ACC112 (cell line): ENCODE measurements around the gene HIVEP3.
A peak's percentile ranks its signal among the peaks of the same experiment; 100 is the strongest.
"Not testable (repeated sequence)": the region's sequence is repeated elsewhere in the genome, so short reads cannot be mapped to it uniquely, and the experiment has no call there.

Experiments used
- H2AFZ ChIP-seq: fragments of 200-600 bp; sonication (generic); one replicate; pipeline ENCODE4 v1.6.0; 2017; ENCODE audit warnings: antibody characterized with exemption, low read length; ENCODE audit not compliant: unreplicated experiment
- H3K27ac ChIP-seq: fragments of 200-600 bp; sonication (generic); 2 replicates; pipeline ENCODE4 v1.5.1; 2014; ENCODE audit warnings: low read depth, mild to moderate bottlenecking, antibody characterized with exemption, low read length, moderate library complexity
- H3K27me3 ChIP-seq: fragments of 200-600 bp; sonication (generic); 2 replicates; pipeline ENCODE4 v1.6.1; 2014; ENCODE audit warnings: mild to moderate bottlenecking, antibody characterized with exemption, low read length, moderate library complexity, mixed read lengths; ENCODE audit not compliant: insufficient read depth
- H3K36me3 ChIP-seq: fragments of 200-600 bp; sonication (generic); 2 replicates; pipeline ENCODE4 v1.6.1; 2016; ENCODE audit warnings: mild to moderate bottlenecking, antibody characterized with exemption, low read length, moderate library complexity, mixed read lengths; ENCODE audit not compliant: insufficient read depth
- H3K4me1 ChIP-seq: fragments of 200-600 bp; sonication (generic); one replicate; pipeline ENCODE4 v1.6.1; 2016; ENCODE audit warnings: low read length, mixed read lengths; ENCODE audit not compliant: insufficient read depth, unreplicated experiment, control insufficient read depth
- H3K4me3 ChIP-seq: fragments of 200-600 bp; sonication (generic); 2 replicates; pipeline ENCODE4 v1.5.1; 2014; ENCODE audit warnings: mild to moderate bottlenecking, low read depth, low read length
- H3K79me2 ChIP-seq: fragments of 200-600 bp; sonication (generic); one replicate; pipeline ENCODE4 v1.6.0; 2016; ENCODE audit warnings: low read length; ENCODE audit not compliant: control insufficient read depth, unreplicated experiment, insufficient read depth

Gene HIVEP3

GRCh38 chr1:41918450-41919043 lies at the start of gene HIVEP3:
Gene HIVEP3, minus strand, starts transcription at chr1:41918922.
- Histone ChIP-seq H3K27ac (no peak within 1 kb of the TSS), H2AFZ (peak within 1 kb of the TSS; percentile 70), H3K27me3 (no peaks in the 10 kb centered on the region), H3K4me3 (peak within 1 kb of the TSS; percentile 78), H3K79me2 (no peaks in the 10 kb centered on the region), H3K36me3 (no peaks in the 10 kb centered on the region), H3K4me1 (peaks cover 31% of the 10 kb centered on the region)

GRCh38 chr1:41964400-41964799 lies 45.7 kb upstream of the HIVEP3 start:
- no peaks in the 10 kb centered on the region for H3K4me1 ChIP-seq
- no peak overlapping the region for H3K27ac ChIP-seq
- H3K79me2 ChIP-seq: no peaks in the 10 kb centered on the region
- H3K4me3 ChIP-seq: no peak overlapping the region
- H3K27me3 ChIP-seq: peaks cover 5% of the 10 kb centered on the region; the same call in 1 of the 2 replicates
- H3K36me3 ChIP-seq: no peaks in the 10 kb centered on the region
- no peak overlapping the region for H2AFZ ChIP-seq

GRCh38 chr1:41963636-41964035 lies 44.9 kb upstream of the HIVEP3 start:
- Histone ChIP-seq H3K27me3 (peaks cover 5% of the 10 kb centered on the region; the same call in 1 of the 2 replicates), H3K79me2 (no peaks in the 10 kb centered on the region), H2AFZ (no peak overlapping the region), H3K36me3 (no peaks in the 10 kb centered on the region), H3K27ac (no peak overlapping the region), H3K4me1 (no peaks in the 10 kb centered on the region), H3K4me3 (no peak overlapping the region)

- Histone ChIP-seq H3K27ac (no peak overlapping the region), H2AFZ (no peak overlapping the region), H3K27me3 (no peaks in the 10 kb centered on the region; the same call in 1 of the 2 replicates), H3K79me2 (no peaks in the 10 kb centered on the region), H3K4me3 (no peak overlapping the region), H3K36me3 (no peaks in the 10 kb centered on the region), H3K4me1 (peaks cover 43% of the 10 kb centered on the region)
Measured at GRCh38 chr1:41958015-41958673, 39.4 kb upstream of the HIVEP3 start.

- Histone ChIP-seq H3K4me3 (no peak overlapping the region), H3K79me2 (no peaks in the 10 kb centered on the region), H3K27me3 (no peaks in the 10 kb centered on the region; the same call in 1 of the 2 replicates), H3K4me1 (peaks cover 43% of the 10 kb centered on the region), H3K27ac (no peak overlapping the region), H3K36me3 (no peaks in the 10 kb centered on the region), H2AFZ (no peak overlapping the region)
Measured at GRCh38 chr1:41957568-41957967, 38.8 kb upstream of the HIVEP3 start.

- Histone ChIP-seq H2AFZ (peak overlapping the region; percentile 72), H3K4me3 (peak overlapping the region; percentile 43), H3K4me1 (peaks cover 43% of the 10 kb centered on the region), H3K27ac (peak overlapping the region; percentile 92), H3K79me2 (no peaks in the 10 kb centered on the region), H3K36me3 (no peaks in the 10 kb centered on the region), H3K27me3 (no peaks in the 10 kb centered on the region)
Measured at GRCh38 chr1:41955461-41956159, 36.9 kb upstream of the HIVEP3 start.

- Histone ChIP-seq H3K27ac (peak overlapping the region; percentile 92), H3K36me3 (no peaks in the 10 kb centered on the region), H3K27me3 (no peaks in the 10 kb centered on the region), H2AFZ (no peak overlapping the region), H3K79me2 (no peaks in the 10 kb centered on the region), H3K4me1 (peaks cover 43% of the 10 kb centered on the region), H3K4me3 (no peak overlapping the region)
Measured at GRCh38 chr1:41954533-41954944, 35.8 kb upstream of the HIVEP3 start.

- no peaks in the 10 kb centered on the region for H3K79me2 ChIP-seq
- H3K27ac ChIP-seq: no peak overlapping the region
- H3K4me3 ChIP-seq: no peak overlapping the region
- H3K36me3 ChIP-seq: no peaks in the 10 kb centered on the region
- H3K4me1 ChIP-seq: peaks cover 43% of the 10 kb centered on the region
- no peaks in the 10 kb centered on the region for H3K27me3 ChIP-seq
- H2AFZ ChIP-seq: no peak overlapping the region
Measured at GRCh38 chr1:41953291-41953690, 34.6 kb upstream of the HIVEP3 start.

GRCh38 chr1:41952208-41952607 lies 33.5 kb upstream of the HIVEP3 start:
- H3K4me3 ChIP-seq: no peak overlapping the region
- H3K4me1 ChIP-seq: peaks cover 35% of the 10 kb centered on the region
- H3K36me3 ChIP-seq: no peaks in the 10 kb centered on the region
- H3K79me2 ChIP-seq: no peaks in the 10 kb centered on the region
- H3K27me3 ChIP-seq: no peaks in the 10 kb centered on the region
- no peak overlapping the region for H2AFZ ChIP-seq
- no peak overlapping the region for H3K27ac ChIP-seq

- H3K79me2 ChIP-seq, H3K4me3 ChIP-seq, H2AFZ ChIP-seq, H3K27ac ChIP-seq, H3K27me3 ChIP-seq, H3K36me3 ChIP-seq: not testable (repeated sequence)
- H3K4me1 ChIP-seq: peaks cover 31% of the 10 kb centered on the region
Measured at GRCh38 chr1:41951492-41951891, 32.8 kb upstream of the HIVEP3 start.
